ENCODE measurements around the gene CXCL1. TPM values are rescaled to one million over a fixed set of nuclear protein-coding genes. Genes with fewer than 3 reads are reported as not detected.

CXCL1 gene
- total and polyA plus RNA-seq, 2 donors (not counting 1 experiment from before 2014, with no cell fraction given): 1.4 to 1.5 TPM

DNA sequence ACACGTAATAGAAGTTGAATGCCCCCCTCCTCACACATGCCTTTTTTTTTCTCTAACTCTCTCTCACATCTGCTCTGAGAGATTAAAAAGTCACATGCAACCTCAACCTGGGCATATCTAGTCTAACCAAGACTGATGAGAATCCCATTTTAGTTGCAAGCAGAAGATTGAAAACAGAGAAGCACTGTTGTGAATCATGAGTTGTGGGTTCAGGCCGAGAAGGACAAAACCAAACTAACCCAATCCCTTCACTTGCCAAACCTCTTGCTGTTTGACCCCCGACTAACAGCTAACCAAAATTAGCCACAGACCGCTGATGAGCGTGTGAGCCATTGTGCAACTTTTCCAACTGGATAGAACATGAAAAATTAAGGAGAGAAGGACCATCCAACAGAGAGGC is 31.8 kb downstream of the CXCL1 start:
- TF ChIP-seq, protein P1, sequence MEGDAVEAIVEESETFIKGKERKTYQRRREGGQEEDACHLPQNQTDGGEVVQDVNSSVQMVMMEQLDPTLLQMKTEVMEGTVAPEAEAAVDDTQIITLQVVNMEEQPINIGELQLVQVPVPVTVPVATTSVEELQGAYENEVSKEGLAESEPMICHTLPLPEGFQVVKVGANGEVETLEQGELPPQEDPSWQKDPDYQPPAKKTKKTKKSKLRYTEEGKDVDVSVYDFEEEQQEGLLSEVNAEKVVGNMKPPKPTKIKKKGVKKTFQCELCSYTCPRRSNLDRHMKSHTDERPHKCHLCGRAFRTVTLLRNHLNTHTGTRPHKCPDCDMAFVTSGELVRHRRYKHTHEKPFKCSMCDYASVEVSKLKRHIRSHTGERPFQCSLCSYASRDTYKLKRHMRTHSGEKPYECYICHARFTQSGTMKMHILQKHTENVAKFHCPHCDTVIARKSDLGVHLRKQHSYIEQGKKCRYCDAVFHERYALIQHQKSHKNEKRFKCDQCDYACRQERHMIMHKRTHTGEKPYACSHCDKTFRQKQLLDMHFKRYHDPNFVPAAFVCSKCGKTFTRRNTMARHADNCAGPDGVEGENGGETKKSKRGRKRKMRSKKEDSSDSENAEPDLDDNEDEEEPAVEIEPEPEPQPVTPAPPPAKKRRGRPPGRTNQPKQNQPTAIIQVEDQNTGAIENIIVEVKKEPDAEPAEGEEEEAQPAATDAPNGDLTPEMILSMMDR (conservative IDR thresholded peaks at IDR 0.05 in 1 of 2, IDR thresholded peaks at IDR 0.05 in 1 of 2; ENCODE audit: low read depth in 1 of 2, low read length in 2 of 2): no peak
- TF ChIP-seq EZH2 (IDR thresholded peaks at IDR 0.05; ENCODE audit: low read length, missing control alignments): no peak
- no peak overlapping the region for H3K4me2 ChIP-seq (ENCODE audit: extremely low read depth, insufficient read depth, low read length)
- no peaks in the 10 kb centered on the region for H4K20me1 ChIP-seq (ENCODE audit: control insufficient read depth, extremely low read depth, insufficient read depth, low read length)
- no peaks in the 10 kb centered on the region for H3K79me2 ChIP-seq (ENCODE audit: control insufficient read depth, insufficient read depth, low read length)
- no peak overlapping the region for H3K27ac ChIP-seq (ENCODE audit: insufficient read depth, low read length)
- no peaks in the 10 kb centered on the region for H3K36me3 ChIP-seq (ENCODE audit: control insufficient read depth, insufficient read depth, low read length)
- no peak overlapping the region for H3K4me3 ChIP-seq (replicated peaks in 1 of 4; ENCODE audit: control extremely low read depth in 1 of 4, insufficient read depth in 1 of 4, low read depth in 3 of 4, low read length in 4 of 4)
- no peaks in the 10 kb centered on the region for H3K27me3 ChIP-seq (ENCODE audit: control insufficient read depth, insufficient read depth, low read length)
- no peaks in the 10 kb centered on the region for H3K9me3 ChIP-seq (ENCODE audit: control insufficient read depth, insufficient read depth, low read depth, low read length)
- H3K4me1 ChIP-seq (ENCODE audit: control insufficient read depth, extremely low read depth, insufficient read depth, low read length): peaks cover 5% of the 10 kb centered on the region
- peak; percentile 72 to 93 for DNase-seq (ENCODE audit: low read depth in 2 of 2)
- H2AFZ ChIP-seq (ENCODE audit: low read length): no peak overlapping the region
- H3K9ac ChIP-seq (ENCODE audit: insufficient read depth, low read length): no peak overlapping the region

DNA sequence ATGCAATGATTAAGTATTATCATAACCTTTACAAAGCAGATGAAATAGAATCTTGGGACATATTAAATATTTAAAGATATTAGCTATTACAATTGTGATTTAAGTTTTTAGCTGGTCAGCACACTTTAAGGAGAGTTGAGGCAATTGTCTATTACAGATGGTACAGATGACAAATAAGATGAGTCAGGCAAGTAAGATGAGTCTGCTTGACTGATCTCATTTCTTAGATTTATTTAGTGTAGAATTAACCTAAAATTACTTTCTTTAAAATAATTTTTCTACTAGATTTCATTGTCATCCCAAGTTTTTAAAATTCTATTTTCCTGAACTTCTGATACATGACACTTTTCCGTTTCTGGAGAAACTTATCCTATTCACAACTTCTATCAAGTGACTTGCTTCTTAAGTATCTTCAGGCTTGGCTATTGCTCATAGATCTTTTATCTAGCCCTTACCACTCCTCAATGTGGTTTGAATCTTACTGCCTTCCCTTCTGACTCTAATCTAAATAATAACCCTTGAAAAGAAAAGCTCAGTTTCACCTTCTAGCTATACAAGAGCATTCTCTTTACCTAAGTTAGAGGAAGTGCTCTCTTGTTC is 32.9 kb downstream of the CXCL1 start:
- Histone ChIP-seq H3K4me1 (ENCODE audit: control insufficient read depth, extremely low read depth, insufficient read depth, low read length) (peaks cover 5% of the 10 kb centered on the region), H3K36me3 (ENCODE audit: control insufficient read depth, insufficient read depth, low read length) (no peaks in the 10 kb centered on the region), H3K27ac (ENCODE audit: insufficient read depth, low read length) (no peak overlapping the region), H3K4me2 (ENCODE audit: extremely low read depth, insufficient read depth, low read length) (no peak overlapping the region), H4K20me1 (ENCODE audit: control insufficient read depth, extremely low read depth, insufficient read depth, low read length) (no peaks in the 10 kb centered on the region), H2AFZ (ENCODE audit: low read length) (no peak overlapping the region), H3K27me3 (ENCODE audit: control insufficient read depth, insufficient read depth, low read length) (no peaks in the 10 kb centered on the region), H3K9ac (ENCODE audit: insufficient read depth, low read length) (no peak overlapping the region), H3K9me3 (ENCODE audit: control insufficient read depth, insufficient read depth, low read depth, low read length) (no peaks in the 10 kb centered on the region), H3K4me3 (replicated peaks in 1 of 4; ENCODE audit: control extremely low read depth in 1 of 4, insufficient read depth in 1 of 4, low read depth in 3 of 4, low read length in 4 of 4) (no peak overlapping the region), H3K79me2 (ENCODE audit: control insufficient read depth, insufficient read depth, low read length) (no peaks in the 10 kb centered on the region)
- TF ChIP-seq EZH2 (IDR thresholded peaks at IDR 0.05; ENCODE audit: low read length, missing control alignments): no peak
- TF ChIP-seq, protein P1 (conservative IDR thresholded peaks at IDR 0.05 in 1 of 2, IDR thresholded peaks at IDR 0.05 in 1 of 2; ENCODE audit: low read depth in 1 of 2, low read length in 2 of 2): no peak
- DNase-seq (ENCODE audit: low read depth in 2 of 2): peak in 1 of 2 donors; percentile 81

DNA sequence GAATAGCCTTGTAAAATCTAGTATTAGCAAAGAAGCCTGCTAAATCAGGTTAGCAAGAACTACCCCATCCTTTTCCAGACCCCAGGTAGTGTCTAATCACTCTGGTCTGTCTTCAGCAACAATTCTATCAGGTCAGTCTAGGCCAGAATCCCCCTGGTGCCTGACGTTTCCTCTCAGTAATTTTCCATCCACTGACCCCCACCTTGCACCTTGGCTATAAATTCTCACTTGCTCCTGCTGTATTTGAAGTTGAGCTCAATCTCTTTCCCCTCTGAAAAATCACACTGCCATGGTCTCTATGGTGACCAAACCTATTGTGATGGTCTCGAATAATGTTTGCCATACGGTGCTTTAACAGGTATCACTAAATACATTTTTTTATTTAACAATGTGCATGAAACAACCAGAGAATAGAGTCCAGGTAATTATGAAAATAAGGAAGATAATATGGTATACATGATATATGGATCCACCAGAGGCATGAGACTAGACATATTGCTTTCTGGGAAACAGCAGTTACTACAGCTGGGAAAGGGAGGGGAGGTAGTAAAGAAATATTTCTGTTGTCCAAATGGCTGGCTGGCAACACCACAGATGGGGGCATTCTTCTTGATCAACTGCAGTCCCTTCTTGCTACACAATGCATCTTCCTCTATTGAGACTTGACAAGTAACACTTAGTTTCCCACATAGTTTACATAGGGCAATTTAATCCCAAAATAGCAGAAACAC is 33.8 kb downstream of the CXCL1 start:
- peaks cover 5% of the 10 kb centered on the region for H3K4me1 ChIP-seq (ENCODE audit: control insufficient read depth, extremely low read depth, insufficient read depth, low read length)
- H3K4me3 ChIP-seq (replicated peaks in 1 of 4; ENCODE audit: control extremely low read depth in 1 of 4, insufficient read depth in 1 of 4, low read depth in 3 of 4, low read length in 4 of 4): no peak overlapping the region
- H3K27ac ChIP-seq (ENCODE audit: insufficient read depth, low read length): no peak overlapping the region
- no peaks in the 10 kb centered on the region for H3K9me3 ChIP-seq (ENCODE audit: control insufficient read depth, insufficient read depth, low read depth, low read length)
- H3K79me2 ChIP-seq (ENCODE audit: control insufficient read depth, insufficient read depth, low read length): no peaks in the 10 kb centered on the region
- no peaks in the 10 kb centered on the region for H3K36me3 ChIP-seq (ENCODE audit: control insufficient read depth, insufficient read depth, low read length)
- H4K20me1 ChIP-seq (ENCODE audit: control insufficient read depth, extremely low read depth, insufficient read depth, low read length): no peaks in the 10 kb centered on the region
- TF ChIP-seq, protein P1 (conservative IDR thresholded peaks at IDR 0.05 in 1 of 2, IDR thresholded peaks at IDR 0.05 in 1 of 2; ENCODE audit: low read depth in 1 of 2, low read length in 2 of 2): no peak
- TF ChIP-seq EZH2 (IDR thresholded peaks at IDR 0.05; ENCODE audit: low read length, missing control alignments): no peak
- H3K9ac ChIP-seq (ENCODE audit: insufficient read depth, low read length): no peak overlapping the region
- DNase-seq (ENCODE audit: low read depth in 2 of 2): no peak
- no peaks in the 10 kb centered on the region for H3K27me3 ChIP-seq (ENCODE audit: control insufficient read depth, insufficient read depth, low read length)
- H2AFZ ChIP-seq (ENCODE audit: low read length): no peak overlapping the region
- no peak overlapping the region for H3K4me2 ChIP-seq (ENCODE audit: extremely low read depth, insufficient read depth, low read length)
